ENCODE measurements around the gene EXOC4. TPM values are rescaled to one million over a fixed set of nuclear protein-coding genes. Genes with fewer than 3 reads are reported as not detected.

Gene EXOC4
- total RNA-seq, 2 donors from 2014 or later = 33.7 to 41.5 TPM

GRCh38 chr7:133699386-133699785 lies 446.5 kb downstream of the EXOC4 start:
- intact Hi-C loops (cut with DNase I) = no loop called here
- DNase-seq (no peak), ATAC-seq (no peak)

GRCh38 chr7:133702078-133702477 lies 449.2 kb downstream of the EXOC4 start:
- no peak for ATAC-seq
- intact Hi-C loops (cut with DNase I) = no loop called here
- DNase-seq = no peak

GRCh38 chr7:133702960-133703359 lies 450.1 kb downstream of the EXOC4 start:
- DNase-seq = no peak
- ATAC-seq = no peak
- intact Hi-C loops (cut with DNase I) = no loop called here

GRCh38 chr7:133703547-133703946 lies 450.7 kb downstream of the EXOC4 start:
- intact Hi-C loops (cut with DNase I) = no loop called here
- ATAC-seq = peak in 1 of 2 donors; percentile 85
- DNase-seq = no peak

GRCh38 chr7:133704453-133704852 lies 451.6 kb downstream of the EXOC4 start:
- no peak for DNase-seq
- ATAC-seq = no peak
- intact Hi-C loops (cut with DNase I) = no loop called here

GRCh38 chr7:133705596-133705995 lies 452.7 kb downstream of the EXOC4 start:
- intact Hi-C loops (cut with DNase I) = no loop called here
- DNase-seq (no peak), ATAC-seq (no peak)

GRCh38 chr7:133706016-133706415 lies 453.1 kb downstream of the EXOC4 start:
- no peak for ATAC-seq
- DNase-seq = no peak
- intact Hi-C loops (cut with DNase I) = no loop called here

- no peak for DNase-seq
- intact Hi-C loops (cut with DNase I) = no loop called here
- no peak for ATAC-seq
Observed at GRCh38 chr7:133709036-133709880, 456.4 kb downstream of the EXOC4 start.

- DNase-seq (no peak), ATAC-seq (no peak)
- intact Hi-C loops (cut with DNase I) = no loop called here
Observed at GRCh38 chr7:133712544-133712943, 459.7 kb downstream of the EXOC4 start.

GRCh38 chr7:133714654-133715053 lies 461.8 kb downstream of the EXOC4 start:
- intact Hi-C loops (cut with DNase I) = no loop called here
- no peak for ATAC-seq
- DNase-seq = no peak

GRCh38 chr7:133718131-133718530 lies 465.3 kb downstream of the EXOC4 start:
- intact Hi-C loops (cut with DNase I) = no loop called here
- DNase-seq = no peak
- no peak for ATAC-seq

- intact Hi-C loops (cut with DNase I) = no loop called here
- DNase-seq = no peak
- ATAC-seq = no peak
Observed at GRCh38 chr7:133723044-133723443, 470.2 kb downstream of the EXOC4 start.

- ATAC-seq = no peak
- intact Hi-C loops (cut with DNase I) = no loop called here
- no peak for DNase-seq
Observed at GRCh38 chr7:133724148-133724547, 471.3 kb downstream of the EXOC4 start.

GRCh38 chr7:133724694-133725093 lies 471.8 kb downstream of the EXOC4 start:
- ATAC-seq (no peak), DNase-seq (no peak)
- intact Hi-C loops (cut with DNase I) = no loop called here

- DNase-seq (no peak), ATAC-seq (no peak)
- intact Hi-C loops (cut with DNase I) = no loop called here
Observed at GRCh38 chr7:133727476-133728214, 474.8 kb downstream of the EXOC4 start.

GRCh38 chr7:133730360-133730759 lies 477.5 kb downstream of the EXOC4 start:
- ATAC-seq (no peak), DNase-seq (no peak)
- intact Hi-C loops (cut with DNase I) = no loop called here

- ATAC-seq = no peak
- DNase-seq = no peak
- intact Hi-C loops (cut with DNase I) = no loop called here
Observed at GRCh38 chr7:133733401-133733800, 480.5 kb downstream of the EXOC4 start.

- ATAC-seq (no peak), DNase-seq (no peak)
- intact Hi-C loops (cut with DNase I) = no loop called here
Observed at GRCh38 chr7:133735222-133735621, 482.3 kb downstream of the EXOC4 start.

- intact Hi-C loops (cut with DNase I) = no loop called here
- DNase-seq = no peak
- ATAC-seq = no peak
Observed at GRCh38 chr7:133739817-133740216, 486.9 kb downstream of the EXOC4 start.

- intact Hi-C loops (cut with DNase I) = no loop called here
- no peak for ATAC-seq
- DNase-seq = no peak
Observed at GRCh38 chr7:133741078-133741477, 488.2 kb downstream of the EXOC4 start.

- intact Hi-C loops (cut with DNase I) = no loop called here
- DNase-seq = no peak
- no peak for ATAC-seq
Observed at GRCh38 chr7:133741703-133742102, 488.8 kb downstream of the EXOC4 start.
